Pancreas (tissue), 10 donors: Measurements from ENCODE around the gene NOTO. TPM values are rescaled to one million over a fixed set of nuclear protein-coding genes. Genes with fewer than 3 reads are reported as not detected.

ENCODE experiments used
- ATAC-seq, 4 donors: fragments of 200-7000 bp; cut with Tn5 transposase; one replicate each; pipeline versions ENCODE4 v1.8.0 to v1.9.1; 2020; ENCODE audit warnings: mild to moderate bottlenecking in 4 of 4, moderate library complexity in 4 of 4
- DNase-seq, 6 donors: peaks; one replicate each; pipeline ENCODE4 v3.0.0-alpha.2; 2020
- FAIRE-seq: peaks from 2 replicates; lab custom pipeline; 2012; peaks lifted over from hg19 to GRCh38; lab: Jason Lieb, UNC
- H3K27ac ChIP-seq, 4 donors: fragments of 200-600 bp; sonication (generic); 1 replicate in 3 of 4; 2 replicates in 1 of 4; pipeline versions ENCODE4 v1.5.0 to v1.8.0; 2020
- H3K27me3 ChIP-seq, 4 donors: fragments of 200-600 bp; one replicate each; pipeline ENCODE4 v1.8.0; 2021
- H3K36me3 ChIP-seq, 3 donors: fragments of 200-600 bp; sonication (generic) in 1 of 3; one replicate each; pipeline versions ENCODE4 v1.5.0 to v1.8.0; 2020 to 2021
- H3K4me1 ChIP-seq, 3 donors: fragments of 200-600 bp; one replicate each; pipeline ENCODE4 v1.8.0; 2021
- H3K4me3 ChIP-seq, 4 donors: fragments of 200-600 bp; sonication (generic) in 2 of 4; one replicate each; pipeline versions ENCODE4 v1.5.0 to v1.8.0; 2020 to 2021
- H3K9me3 ChIP-seq, 4 donors: fragments of 200-600 bp; one replicate each; pipeline ENCODE4 v1.8.0; 2021
- WGBS, 2 donors: extraction: QIAGEN DNeasy Blood & Tissue Kit; methylation state at CpG; one replicate each; pipeline ENCODE4 v1.1.7; 2013; 5-methylcytosine and 5-hydroxymethylcytosine counted together
- intact Hi-C, 3 donors: fragments of 100-400 bp; cut with DNase I; formaldehyde crosslinking; loops; one replicate each; pipeline versions ENCODE4 v1.11.1 to v1.14.2; 2022
- polyA plus RNA-seq, 2 donors: library from polyadenylated mRNA; stranded (reverse); fragments of 200-250 nt; gene quantifications; one replicate each; pipeline ENCODE4 v1.2.3, GENCODE V29; 2013
- total RNA-seq, 6 donors: library from RNA; stranded (reverse); fragmentation: NEBNext Ultra II Directional in 4 of 6; extraction: Animal tissue kit (Norgen Biotek cat#: 25700) in 4 of 6; gene quantifications; one replicate each; pipeline versions ENCODE4 v1.2.1 to v1.2.4, GENCODE V29; 2021 to 2023
- TF ChIP-seq, protein P1 (sequence below), 4 donors: fragments of 200-600 bp; sonication (generic) in 3 of 4; IDR thresholded peaks; one replicate each; pipeline versions ENCODE4 v1.5.0 to v1.8.0; 2021; ENCODE audit warnings: antibody characterized with exemption in 4 of 4
- donor health status: healthy with polysubstance abuse.
- donor health status: DM: no; HTN: no; CAD: no; lungs with moderate emphysema.
- donor health status: DM: no; HTN: no; CAD: no.
- donor health status: control.
- donor health status: control.
- donor health status: Bipolar disorder and iron deficiency.
- donor health status: DM: yes; HTN: yes; CAD: no.
- donor health status: DM: no; HTN: no; CAD: no.
- donor health status: DM: no; HTN: no; CAD: no.
- donor health status: DM: yes; HTN: yes; CAD: no.

The NOTO gene
- total and polyA plus RNA-seq, 8 donors, result not detected

DNA sequence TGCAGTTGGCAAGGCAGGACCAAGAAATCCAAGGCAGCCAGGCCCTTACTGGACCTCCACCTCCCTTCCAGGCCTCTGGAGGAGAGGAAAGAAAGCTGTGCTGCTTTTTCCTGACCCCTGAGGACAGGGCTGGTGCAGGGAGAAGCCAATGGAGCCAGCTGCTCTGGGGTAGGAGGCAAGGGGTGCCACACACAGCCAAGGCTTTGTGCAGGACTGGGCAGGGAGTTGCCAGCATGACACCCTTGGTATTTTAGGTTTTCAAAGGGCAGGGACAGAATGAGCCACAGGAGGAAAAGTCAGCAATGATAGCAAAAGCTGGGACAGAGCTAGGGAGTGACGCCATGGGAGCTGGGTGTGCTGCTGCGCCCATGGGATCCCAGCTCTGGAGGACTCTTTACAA is 54.6 kb downstream of the NOTO start:
- intact Hi-C loops, result no loop called here
- Histone ChIP-seq H3K9me3 (no peaks in the 10 kb centered on the region), H3K27ac (no peak overlapping the region), H3K4me1 (no peaks in the 10 kb centered on the region), H3K27me3 (no peaks in the 10 kb centered on the region), H3K36me3 (peaks cover 0 to 16% (median 0%) of the 10 kb centered on the region in 3 donors), H3K4me3 (no peak overlapping the region)
- TF ChIP-seq, protein P1, sequence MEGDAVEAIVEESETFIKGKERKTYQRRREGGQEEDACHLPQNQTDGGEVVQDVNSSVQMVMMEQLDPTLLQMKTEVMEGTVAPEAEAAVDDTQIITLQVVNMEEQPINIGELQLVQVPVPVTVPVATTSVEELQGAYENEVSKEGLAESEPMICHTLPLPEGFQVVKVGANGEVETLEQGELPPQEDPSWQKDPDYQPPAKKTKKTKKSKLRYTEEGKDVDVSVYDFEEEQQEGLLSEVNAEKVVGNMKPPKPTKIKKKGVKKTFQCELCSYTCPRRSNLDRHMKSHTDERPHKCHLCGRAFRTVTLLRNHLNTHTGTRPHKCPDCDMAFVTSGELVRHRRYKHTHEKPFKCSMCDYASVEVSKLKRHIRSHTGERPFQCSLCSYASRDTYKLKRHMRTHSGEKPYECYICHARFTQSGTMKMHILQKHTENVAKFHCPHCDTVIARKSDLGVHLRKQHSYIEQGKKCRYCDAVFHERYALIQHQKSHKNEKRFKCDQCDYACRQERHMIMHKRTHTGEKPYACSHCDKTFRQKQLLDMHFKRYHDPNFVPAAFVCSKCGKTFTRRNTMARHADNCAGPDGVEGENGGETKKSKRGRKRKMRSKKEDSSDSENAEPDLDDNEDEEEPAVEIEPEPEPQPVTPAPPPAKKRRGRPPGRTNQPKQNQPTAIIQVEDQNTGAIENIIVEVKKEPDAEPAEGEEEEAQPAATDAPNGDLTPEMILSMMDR (IDR thresholded peaks at IDR 0.05), result no peak
- no peak for ATAC-seq
- WGBS, 2 donors, result 92 to 93% methylated on average over 2 of the region's 2 CpGs
- DNase-seq, result no peak
- FAIRE-seq, result no peak

DNA sequence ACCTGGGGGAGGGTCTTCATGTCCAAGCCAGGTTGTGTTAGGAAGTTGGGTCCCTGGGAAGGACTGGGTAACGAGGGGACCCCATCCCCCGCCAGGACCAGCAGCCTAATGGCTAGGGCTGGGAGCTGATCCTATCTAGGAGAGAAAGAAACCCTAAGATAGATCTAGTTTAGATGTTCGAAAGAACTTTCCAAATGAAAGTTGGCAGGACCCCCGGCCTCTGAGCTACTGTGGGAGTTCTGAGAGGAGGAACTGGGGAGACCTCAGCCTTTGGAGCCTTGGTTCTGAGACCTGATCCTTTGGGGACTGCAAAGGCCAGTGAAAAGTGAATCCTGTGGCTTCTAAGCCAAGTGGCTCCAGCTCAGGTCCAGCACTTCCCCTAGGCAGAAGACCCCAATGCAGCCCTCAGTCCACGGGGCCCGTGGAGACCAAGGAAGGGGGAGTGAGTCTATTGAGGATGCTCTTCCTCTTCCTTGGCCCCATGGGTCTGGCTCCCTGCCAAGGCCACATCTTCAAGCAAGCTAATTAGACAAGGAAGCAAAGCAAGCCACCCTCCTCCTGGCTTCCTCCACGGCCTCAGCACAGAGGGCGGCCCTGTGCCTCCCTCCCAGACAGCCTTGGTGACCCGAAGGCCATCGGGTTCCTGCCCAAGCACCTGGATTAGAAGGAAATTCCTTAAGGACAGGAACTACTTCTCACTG is 55.2 kb downstream of the NOTO start:
- no peak overlapping the region for H3K4me3 ChIP-seq
- WGBS, 2 donors, result 73 to 75% methylated on average over 10 of the region's 10 CpGs
- no peak overlapping the region for H3K27ac ChIP-seq
- FAIRE-seq (no peak), DNase-seq (peak in 2 of 6 donors; percentile 69 to 76), ATAC-seq (no peak)
- no peaks in the 10 kb centered on the region for H3K4me1 ChIP-seq
- TF ChIP-seq, protein P1 (IDR thresholded peaks at IDR 0.05), result no peak
- intact Hi-C loops, result no loop called here
- no peaks in the 10 kb centered on the region for H3K9me3 ChIP-seq
- H3K27me3 ChIP-seq, result no peaks in the 10 kb centered on the region
- peaks cover 0 to 11% (median 0%) of the 10 kb centered on the region in 3 donors for H3K36me3 ChIP-seq

DNA sequence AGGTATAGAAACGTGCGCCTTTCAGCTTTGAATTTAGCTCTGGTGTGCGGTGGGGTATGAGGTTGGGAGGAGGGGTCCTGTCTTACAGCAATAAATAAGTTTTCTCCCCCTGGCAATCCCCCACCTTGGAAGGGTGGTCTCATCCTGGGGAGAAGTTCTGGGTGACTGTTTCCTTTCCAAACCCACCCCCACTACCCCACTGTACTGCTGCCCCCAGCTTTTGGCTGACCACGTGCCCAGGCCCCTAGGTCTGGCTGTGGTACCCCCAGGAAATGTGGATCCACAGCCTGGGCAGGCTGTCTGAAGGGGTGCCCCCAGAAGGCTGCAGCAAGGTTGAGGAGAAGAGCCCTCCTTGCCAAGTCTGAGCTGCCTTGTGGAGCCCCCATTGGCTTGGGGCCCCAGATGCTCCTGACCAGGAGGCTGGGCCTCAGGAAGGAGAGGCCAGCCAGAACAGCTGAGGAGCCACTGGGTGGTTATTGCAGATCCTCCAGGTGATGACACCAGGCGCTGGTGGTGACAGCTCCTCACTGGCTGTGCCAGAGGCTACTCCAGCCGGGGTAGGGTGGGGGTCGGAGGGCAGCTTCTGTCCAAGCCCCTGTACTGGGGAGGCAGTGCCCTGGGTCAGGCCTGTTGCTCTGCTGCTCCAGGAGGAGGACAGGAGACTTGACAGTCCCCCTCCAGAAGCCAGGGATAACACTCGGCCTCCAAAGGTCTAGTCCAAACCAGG is 56.0 kb downstream of the NOTO start:
- WGBS, 2 donors, result 78 to 82% methylated on average over 8 of the region's 8 CpGs
- peaks cover 0 to 3% (median 0%) of the 10 kb centered on the region in 3 donors for H3K36me3 ChIP-seq
- no peak overlapping the region for H3K4me3 ChIP-seq
- ATAC-seq (no peak), DNase-seq (peak in 1 of 6 donors; percentile 60), FAIRE-seq (no peak)
- H3K9me3 ChIP-seq, result no peaks in the 10 kb centered on the region
- TF ChIP-seq, protein P1 (IDR thresholded peaks at IDR 0.05), result no peak
- intact Hi-C loops, result no loop called here
- H3K27ac ChIP-seq, result no peak overlapping the region
- H3K27me3 ChIP-seq, result no peaks in the 10 kb centered on the region
- no peaks in the 10 kb centered on the region for H3K4me1 ChIP-seq

DNA sequence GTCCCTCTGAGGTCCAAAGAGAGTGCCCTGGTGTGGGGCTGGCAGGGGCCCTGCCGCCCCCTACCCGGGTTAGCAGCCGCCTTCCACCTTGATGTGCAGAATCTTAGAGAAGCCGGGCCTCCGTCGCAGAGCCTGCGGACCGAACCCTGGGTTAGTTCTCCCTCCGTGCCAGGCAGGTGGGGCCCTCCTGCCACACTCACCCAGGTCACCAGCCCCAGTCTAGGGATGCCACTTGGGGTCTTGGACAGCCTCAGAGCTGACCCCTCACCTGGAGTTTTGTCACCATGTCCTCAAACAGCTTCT is 56.5 kb downstream of the NOTO start:
- no peak overlapping the region for H3K4me3 ChIP-seq
- 90 to 95% methylated on average over 9 of the region's 9 CpGs for WGBS, 2 donors
- no peak overlapping the region for H3K27ac ChIP-seq
- H3K9me3 ChIP-seq, result no peaks in the 10 kb centered on the region
- ATAC-seq (no peak), FAIRE-seq (no peak), DNase-seq (peak in 1 of 6 donors; percentile 48)
- H3K4me1 ChIP-seq, result no peaks in the 10 kb centered on the region
- H3K27me3 ChIP-seq, result no peaks in the 10 kb centered on the region
- H3K36me3 ChIP-seq, result no peaks in the 10 kb centered on the region
- intact Hi-C loops, result no loop called here
- TF ChIP-seq, protein P1 (IDR thresholded peaks at IDR 0.05), result no peak

DNA sequence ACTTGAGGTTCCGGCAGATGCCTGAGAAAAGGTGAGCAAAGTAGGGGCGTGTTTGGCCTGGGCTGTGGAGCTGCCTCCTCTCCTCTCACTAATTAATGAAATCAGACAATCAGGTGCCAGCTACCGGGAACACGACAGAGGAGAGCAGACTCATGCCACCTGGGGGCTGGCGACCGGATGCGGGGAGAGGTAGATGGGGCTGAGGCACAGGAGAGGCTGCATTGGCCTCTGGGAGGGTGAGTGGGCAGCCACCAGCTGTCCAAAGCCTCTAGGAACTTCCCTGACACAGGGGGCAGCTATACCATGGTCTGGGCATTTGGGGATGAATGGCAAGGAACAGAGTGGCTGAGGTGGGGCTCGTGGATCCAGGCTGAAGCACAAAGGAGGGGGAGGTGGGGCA is 56.9 kb downstream of the NOTO start:
- Histone ChIP-seq H3K27me3 (no peaks in the 10 kb centered on the region), H3K36me3 (no peaks in the 10 kb centered on the region), H3K4me3 (no peak overlapping the region), H3K4me1 (no peaks in the 10 kb centered on the region), H3K27ac (no peak overlapping the region), H3K9me3 (no peaks in the 10 kb centered on the region)
- intact Hi-C loops, result no loop called here
- ATAC-seq, result no peak
- WGBS, 2 donors, result 90 to 92% methylated on average over 8 of the region's 8 CpGs
- TF ChIP-seq, protein P1 (IDR thresholded peaks at IDR 0.05), result no peak
- DNase-seq, result no peak
- FAIRE-seq, result no peak
